ENCODE data around the gene CSDE1. TPM values are rescaled to one million over a fixed set of nuclear protein-coding genes. Genes with fewer than 3 reads are reported as not detected.

CSDE1 gene
- total RNA-seq, 4 donors from 2014 or later = 879 to 1,224 (median 1,011) TPM

DNA sequence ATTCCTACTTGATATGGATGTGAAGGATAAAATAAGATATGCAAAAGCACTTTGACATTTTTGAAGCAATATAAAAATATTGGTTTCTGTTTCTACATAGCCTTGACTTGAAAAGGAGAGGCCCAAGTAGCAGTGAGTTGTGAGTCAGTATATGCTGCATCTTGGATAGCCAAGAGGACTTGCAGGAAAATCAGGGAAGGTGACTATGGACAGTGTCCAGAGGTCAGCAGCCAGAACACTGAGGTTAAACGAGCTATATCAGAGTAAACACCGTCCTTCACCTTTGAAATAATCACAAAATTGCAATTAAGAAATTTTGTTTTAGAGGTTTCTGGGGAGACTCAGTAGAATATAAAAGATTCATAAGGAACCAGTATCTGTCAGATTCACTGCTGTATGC lies 55.9 kb downstream of the CSDE1 start:
- no peak for DNase-seq (ENCODE audit: low spot score)
- no peak for ATAC-seq (ENCODE audit: low FRiP score)
- TF ChIP-seq, protein P1, sequence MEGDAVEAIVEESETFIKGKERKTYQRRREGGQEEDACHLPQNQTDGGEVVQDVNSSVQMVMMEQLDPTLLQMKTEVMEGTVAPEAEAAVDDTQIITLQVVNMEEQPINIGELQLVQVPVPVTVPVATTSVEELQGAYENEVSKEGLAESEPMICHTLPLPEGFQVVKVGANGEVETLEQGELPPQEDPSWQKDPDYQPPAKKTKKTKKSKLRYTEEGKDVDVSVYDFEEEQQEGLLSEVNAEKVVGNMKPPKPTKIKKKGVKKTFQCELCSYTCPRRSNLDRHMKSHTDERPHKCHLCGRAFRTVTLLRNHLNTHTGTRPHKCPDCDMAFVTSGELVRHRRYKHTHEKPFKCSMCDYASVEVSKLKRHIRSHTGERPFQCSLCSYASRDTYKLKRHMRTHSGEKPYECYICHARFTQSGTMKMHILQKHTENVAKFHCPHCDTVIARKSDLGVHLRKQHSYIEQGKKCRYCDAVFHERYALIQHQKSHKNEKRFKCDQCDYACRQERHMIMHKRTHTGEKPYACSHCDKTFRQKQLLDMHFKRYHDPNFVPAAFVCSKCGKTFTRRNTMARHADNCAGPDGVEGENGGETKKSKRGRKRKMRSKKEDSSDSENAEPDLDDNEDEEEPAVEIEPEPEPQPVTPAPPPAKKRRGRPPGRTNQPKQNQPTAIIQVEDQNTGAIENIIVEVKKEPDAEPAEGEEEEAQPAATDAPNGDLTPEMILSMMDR (IDR thresholded peaks at IDR 0.05) = no peak

DNA sequence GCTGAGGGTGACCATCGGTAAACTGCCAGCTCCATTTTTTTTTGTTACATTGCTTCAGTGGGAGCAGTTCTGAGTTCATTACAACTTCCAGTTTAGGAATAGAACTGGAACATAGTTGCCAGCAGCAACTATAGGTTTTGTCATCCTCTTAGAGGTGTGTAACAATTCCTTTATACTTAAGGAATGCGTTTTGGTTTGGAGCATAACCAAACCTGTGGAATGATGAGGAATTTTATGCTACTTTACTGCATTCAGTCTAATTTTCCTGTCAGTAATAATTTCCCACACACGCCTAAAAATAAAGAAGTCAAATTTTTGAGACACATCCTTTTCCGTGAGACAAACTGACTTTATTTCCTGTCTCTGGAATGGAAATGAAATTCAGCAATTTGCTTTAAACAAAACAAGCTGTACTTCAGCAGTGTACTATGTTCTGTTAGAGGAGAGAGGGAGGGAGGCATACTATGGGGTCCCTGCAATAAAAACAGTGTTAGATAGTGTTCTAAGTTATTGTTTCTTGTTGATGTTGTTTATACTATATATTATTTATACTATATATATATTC lies 57.7 kb downstream of the CSDE1 start:
- TF ChIP-seq, protein P1 (IDR thresholded peaks at IDR 0.05) = no peak
- no peak for DNase-seq (ENCODE audit: low spot score)
- ATAC-seq (ENCODE audit: low FRiP score) = no peak

DNA sequence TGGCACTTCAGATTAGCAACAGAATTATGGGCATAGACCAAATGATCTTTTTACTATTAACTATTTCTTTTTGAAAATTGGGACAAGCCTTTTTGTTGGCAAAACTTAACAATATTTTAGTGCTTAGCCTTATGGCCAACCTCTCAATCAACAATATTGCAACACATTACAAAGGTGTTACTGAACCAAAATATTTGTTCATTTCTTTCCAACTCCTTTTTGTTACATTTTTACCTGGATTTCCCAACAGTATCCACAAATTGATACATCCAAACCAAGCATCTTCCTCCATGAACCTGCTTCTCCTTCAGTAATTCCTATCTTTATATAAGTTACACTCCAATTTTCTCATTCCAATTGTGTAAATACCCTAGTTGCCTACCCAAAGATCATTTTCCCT lies 61.0 kb downstream of the CSDE1 start:
- TF ChIP-seq, protein P1 (IDR thresholded peaks at IDR 0.05) = no peak
- ATAC-seq (ENCODE audit: low FRiP score) (no peak), DNase-seq (ENCODE audit: low spot score) (no peak)

DNA sequence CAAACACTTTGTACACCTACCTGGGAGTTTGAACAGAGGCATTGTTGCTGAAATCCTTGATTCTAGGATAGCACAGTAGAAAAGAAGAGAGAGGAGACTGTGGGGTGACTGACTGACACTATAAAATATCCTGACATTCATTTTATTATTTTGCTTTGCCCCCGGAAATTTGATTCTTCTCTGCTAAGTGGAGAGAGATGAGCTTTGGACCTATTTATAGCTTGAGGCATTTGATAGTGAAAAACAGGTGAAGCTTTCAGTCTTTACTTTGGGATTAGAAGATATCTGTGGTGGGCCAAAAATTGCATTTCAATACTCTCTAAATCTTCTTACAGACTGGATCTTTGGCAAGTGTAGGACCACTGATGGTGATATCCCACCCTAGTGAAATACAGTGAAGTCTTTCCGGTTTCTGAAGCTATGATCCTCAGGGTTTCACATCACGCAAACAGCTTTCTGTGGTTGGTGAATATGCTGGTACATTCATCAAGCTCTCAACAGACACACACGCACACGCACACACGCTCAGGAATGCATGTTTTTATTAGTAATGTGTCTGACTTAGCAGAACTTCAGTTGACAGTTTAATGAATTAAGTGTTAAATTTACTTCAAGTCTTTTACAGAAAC lies 62.2 kb downstream of the CSDE1 start, which contains the start of gene AMPD1:
TSS of gene AMPD1 (minus strand) at position 117 of the 629 bp plus-strand sequence. CDS start at position 42, 75 bp downstream.
- ATAC-seq (ENCODE audit: low FRiP score) = no peak
- TF ChIP-seq, protein P1 (IDR thresholded peaks at IDR 0.05) = no peak
- no peak for DNase-seq (ENCODE audit: low spot score)

DNA sequence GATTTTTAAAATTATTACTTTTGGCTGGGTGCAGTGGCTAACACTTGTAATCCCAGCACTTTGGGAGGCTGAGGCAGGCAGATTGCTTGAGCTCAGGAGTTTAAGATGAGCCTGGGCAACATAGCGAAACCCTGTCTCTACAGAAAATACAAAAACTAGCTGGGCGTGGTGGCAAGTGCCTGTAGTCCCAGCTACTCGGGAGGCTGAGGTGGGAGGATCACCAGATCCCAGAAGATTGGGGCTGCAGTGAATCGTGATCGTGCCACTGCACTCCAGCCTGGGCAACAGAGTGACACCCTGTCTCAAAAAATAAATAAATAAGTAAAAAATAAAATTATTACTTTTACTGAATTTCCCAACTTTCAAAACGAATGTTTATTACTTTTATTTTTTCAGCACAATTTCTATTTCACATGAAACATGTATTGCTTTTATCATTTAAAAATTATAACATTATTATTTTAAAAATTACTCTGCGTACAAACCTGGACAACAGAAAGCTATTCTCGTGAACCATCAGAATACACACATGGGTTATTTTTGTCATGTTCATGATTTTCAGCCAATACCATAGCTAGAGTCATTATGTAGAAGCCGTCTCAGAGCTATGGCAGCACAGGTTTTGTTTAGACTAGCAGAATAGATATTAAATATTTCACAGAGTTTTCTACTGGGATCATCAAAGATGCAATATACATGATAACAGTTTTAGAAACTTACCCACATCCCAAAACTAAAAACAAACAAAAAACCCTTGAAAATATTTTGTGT lies 63.1 kb downstream of the CSDE1 start:
- no peak for ATAC-seq (ENCODE audit: low FRiP score)
- TF ChIP-seq, protein P1 (IDR thresholded peaks at IDR 0.05) = no peak
- DNase-seq (ENCODE audit: low spot score) = no peak

DNA sequence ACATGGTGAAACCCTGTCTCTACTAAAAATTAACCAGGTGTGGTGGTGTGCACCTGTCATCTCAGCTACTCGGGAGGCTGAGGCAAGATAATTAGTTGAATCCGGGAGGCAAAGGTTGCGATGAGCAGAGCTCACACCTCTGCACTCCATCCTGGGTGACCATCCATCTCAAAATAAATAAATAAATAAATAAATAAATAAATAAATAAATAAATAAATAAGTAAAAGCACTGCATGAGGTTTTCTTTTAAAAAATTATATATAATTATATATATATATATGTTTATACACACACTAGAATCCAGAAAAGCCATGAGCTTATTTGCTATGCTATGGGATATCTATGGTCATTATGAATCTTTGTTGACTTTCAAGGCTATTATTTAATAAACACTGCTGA lies 64.8 kb downstream of the CSDE1 start:
- no peak for ATAC-seq (ENCODE audit: low FRiP score)
- DNase-seq (ENCODE audit: low spot score) = no peak
- TF ChIP-seq, protein P1 (IDR thresholded peaks at IDR 0.05) = no peak

Measured in omental fat pad (tissue), 4 donors.